Loucy (cell line): Measurements from ENCODE around the gene ADGRG1.

Experiments used
- H2AFZ ChIP-seq: fragments of 200-600 bp; sonication (generic); 2 replicates; pipeline ENCODE4 v1.6.0; 2016; ENCODE audit warnings: antibody characterized with exemption, mild to moderate bottlenecking, low read length, moderate library complexity
- H3F3A ChIP-seq: fragments of 200-600 bp; 2 replicates; pipeline ENCODE4 v1.6.0; 2016; ENCODE audit warnings: antibody characterized with exemption, low read depth, mild to moderate bottlenecking
- H3K27me3 ChIP-seq: fragments of 200-600 bp; sonication (generic); 2 replicates; pipeline ENCODE4 v1.6.1; 2014; ENCODE audit warnings: low read length, mild to moderate bottlenecking; ENCODE audit not compliant: insufficient read depth, poor library complexity, severe bottlenecking
- H3K36me3 ChIP-seq: fragments of 200-600 bp; sonication (generic); 2 replicates; pipeline ENCODE4 v1.6.1; 2016; ENCODE audit warnings: low read length; ENCODE audit not compliant: insufficient read depth
- H3K4me1 ChIP-seq: fragments of 200-600 bp; sonication (generic); 2 replicates; pipeline ENCODE4 v1.5.1; 2014; ENCODE audit warnings: low read length, mild to moderate bottlenecking; ENCODE audit not compliant: insufficient read depth, poor library complexity, severe bottlenecking
- H3K4me2 ChIP-seq: fragments of 200-600 bp; sonication (generic); 2 replicates; pipeline ENCODE4 v1.6.0; 2014; ENCODE audit warnings: antibody characterized with exemption, low read length, low read depth, mild to moderate bottlenecking; ENCODE audit not compliant: poor library complexity, severe bottlenecking
- H3K4me3 ChIP-seq: fragments of 200-600 bp; sonication (generic); 2 replicates; pipeline ENCODE4 v1.5.1; 2014; ENCODE audit warnings: low read length, mild to moderate bottlenecking, mixed read lengths; ENCODE audit not compliant: poor library complexity, severe bottlenecking
- H3K79me2 ChIP-seq: fragments of 200-600 bp; sonication (generic); 2 replicates; pipeline ENCODE4 v1.6.1; 2014; ENCODE audit warnings: low read length; ENCODE audit not compliant: insufficient read depth
- H3K9ac ChIP-seq: fragments of 200-600 bp; sonication (generic); 2 replicates; pipeline ENCODE4 v1.6.0; 2014; ENCODE audit warnings: mild to moderate bottlenecking, low read depth, low read length, moderate library complexity; ENCODE audit not compliant: poor library complexity, severe bottlenecking
- H3K9me2 ChIP-seq: fragments of 200-600 bp; sonication (generic); replicated peaks from 2 replicates; pipeline ENCODE4 v1.6.1; 2016; ENCODE audit warnings: low read depth, low read length, mixed read lengths
- H3K9me3 ChIP-seq: fragments of 200-600 bp; sonication (generic); 2 replicates; pipeline ENCODE4 v1.6.1; 2014; ENCODE audit warnings: mild to moderate bottlenecking, antibody characterized with exemption, low read length, low read depth; ENCODE audit not compliant: insufficient read depth
- H4K20me1 ChIP-seq: fragments of 200-600 bp; sonication (generic); 2 replicates; pipeline ENCODE4 v1.6.0; 2014; ENCODE audit warnings: antibody characterized with exemption, low read length, mild to moderate bottlenecking; ENCODE audit not compliant: insufficient read depth, poor library complexity, severe bottlenecking
- CTCF ChIP-seq: fragments of 200-600 bp; sonication (generic); conservative IDR thresholded peaks from 2 replicates; pipeline ENCODE4 v1.5.1; 2014; ENCODE audit warnings: mild to moderate bottlenecking, antibody characterized with exemption, low read length
- EZH2phosphoT487 ChIP-seq: fragments of 200-600 bp; IDR thresholded peaks from 2 replicates; pipeline ENCODE4 v1.6.1; 2018; ENCODE audit warnings: antibody characterized with exemption, mild to moderate bottlenecking, moderate library complexity, borderline replicate concordance

ADGRG1 gene

GRCh38 chr16:57624806-57625500 lies 3.5 kb upstream of the ADGRG1 start:
- H2AFZ ChIP-seq = no peak overlapping the region
- H4K20me1 ChIP-seq = no peaks in the 10 kb centered on the region
- no peaks in the 10 kb centered on the region for H3F3A ChIP-seq
- H3K4me3 ChIP-seq = no peak overlapping the region
- no peak overlapping the region for H3K4me2 ChIP-seq
- no peaks in the 10 kb centered on the region for H3K4me1 ChIP-seq
- H3K27me3 ChIP-seq = no peaks in the 10 kb centered on the region
- no peaks in the 10 kb centered on the region for H3K9me2 ChIP-seq
- TF ChIP-seq EZH2phosphoT487 (no peak), CTCF (no peak)
- H3K9me3 ChIP-seq = no peaks in the 10 kb centered on the region
- no peaks in the 10 kb centered on the region for H3K79me2 ChIP-seq
- no peak overlapping the region for H3K9ac ChIP-seq
- H3K36me3 ChIP-seq = no peaks in the 10 kb centered on the region

- H3K4me3 ChIP-seq = no peak overlapping the region
- no peaks in the 10 kb centered on the region for H4K20me1 ChIP-seq
- no peaks in the 10 kb centered on the region for H3K79me2 ChIP-seq
- no peak overlapping the region for H3K4me2 ChIP-seq
- no peaks in the 10 kb centered on the region for H3K9me2 ChIP-seq
- no peaks in the 10 kb centered on the region for H3K27me3 ChIP-seq
- TF ChIP-seq EZH2phosphoT487 (no peak), CTCF (no peak)
- no peak overlapping the region for H3K9ac ChIP-seq
- no peaks in the 10 kb centered on the region for H3K36me3 ChIP-seq
- no peaks in the 10 kb centered on the region for H3K4me1 ChIP-seq
- no peak overlapping the region for H2AFZ ChIP-seq
- H3F3A ChIP-seq = no peaks in the 10 kb centered on the region
- no peaks in the 10 kb centered on the region for H3K9me3 ChIP-seq
Measured at GRCh38 chr16:57626420-57627170, 1.8 kb upstream of the ADGRG1 start.

- Histone ChIP-seq H3K4me2 (no peak overlapping the region), H3K4me3 (no peak overlapping the region), H3K36me3 (no peaks in the 10 kb centered on the region), H3K27me3 (no peaks in the 10 kb centered on the region), H3F3A (no peaks in the 10 kb centered on the region), H3K4me1 (no peaks in the 10 kb centered on the region), H3K9me3 (no peaks in the 10 kb centered on the region), H4K20me1 (no peaks in the 10 kb centered on the region), H2AFZ (no peak overlapping the region), H3K9ac (no peak overlapping the region), H3K9me2 (no peaks in the 10 kb centered on the region), H3K79me2 (no peaks in the 10 kb centered on the region)
- TF ChIP-seq EZH2phosphoT487 (no peak), CTCF (no peak)
Measured at GRCh38 chr16:57627184-57627871, 1.1 kb upstream of the ADGRG1 start.
